Fibroblast of villous mesenchyme (primary cell): ENCODE results near the gene ALAS1. TPM values are rescaled to one million over a fixed set of nuclear protein-coding genes. Genes with fewer than 3 reads are reported as not detected.

Experiments used
- DNase-seq: peaks from one replicate; pipeline ENCODE4 v3.0.0-alpha.2; 2010; ENCODE audit warnings: low read depth
- H3K4me3 ChIP-seq: 2 replicates; pipeline ENCODE4 v1.5.1; 2011; ENCODE audit warnings: low read depth, mild to moderate bottlenecking, low read length
- total RNA-seq: library from RNA; depleted of rRNA; stranded (reverse); fragments of >200 nt; gene quantifications from 2 replicates; pipeline ENCODE4 v1.2.3, GENCODE V29; 2012
- TF ChIP-seq, protein P1 (sequence below): IDR thresholded peaks from 2 replicates; pipeline ENCODE4 v1.5.1; 2012; ENCODE audit warnings: low read depth, mild to moderate bottlenecking, low read length; ENCODE audit not compliant: insufficient read depth

The ALAS1 gene
- total RNA-seq, 1 donor, result 52.2 TPM

DNA sequence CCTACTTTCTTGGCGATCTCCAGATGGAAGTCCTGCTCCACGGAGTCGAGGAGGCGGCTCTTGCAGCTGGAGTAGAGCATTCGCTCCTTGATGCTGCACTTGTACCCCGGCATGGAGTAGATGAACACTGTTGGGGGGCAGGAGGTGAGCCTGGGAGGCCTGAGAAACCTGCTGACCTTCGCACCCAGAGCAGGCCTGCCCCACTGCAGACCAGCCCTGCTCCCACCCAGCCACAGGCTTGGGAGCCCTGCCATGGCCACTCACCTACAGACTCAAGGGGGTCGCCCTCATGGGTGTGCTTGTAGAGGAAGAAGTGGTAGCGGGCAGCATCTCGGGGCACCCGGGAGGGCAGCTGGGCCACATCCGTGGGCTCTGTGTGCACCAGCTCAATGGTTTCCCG lies 31.7 kb downstream of the ALAS1 start:
- TF ChIP-seq, protein P1, sequence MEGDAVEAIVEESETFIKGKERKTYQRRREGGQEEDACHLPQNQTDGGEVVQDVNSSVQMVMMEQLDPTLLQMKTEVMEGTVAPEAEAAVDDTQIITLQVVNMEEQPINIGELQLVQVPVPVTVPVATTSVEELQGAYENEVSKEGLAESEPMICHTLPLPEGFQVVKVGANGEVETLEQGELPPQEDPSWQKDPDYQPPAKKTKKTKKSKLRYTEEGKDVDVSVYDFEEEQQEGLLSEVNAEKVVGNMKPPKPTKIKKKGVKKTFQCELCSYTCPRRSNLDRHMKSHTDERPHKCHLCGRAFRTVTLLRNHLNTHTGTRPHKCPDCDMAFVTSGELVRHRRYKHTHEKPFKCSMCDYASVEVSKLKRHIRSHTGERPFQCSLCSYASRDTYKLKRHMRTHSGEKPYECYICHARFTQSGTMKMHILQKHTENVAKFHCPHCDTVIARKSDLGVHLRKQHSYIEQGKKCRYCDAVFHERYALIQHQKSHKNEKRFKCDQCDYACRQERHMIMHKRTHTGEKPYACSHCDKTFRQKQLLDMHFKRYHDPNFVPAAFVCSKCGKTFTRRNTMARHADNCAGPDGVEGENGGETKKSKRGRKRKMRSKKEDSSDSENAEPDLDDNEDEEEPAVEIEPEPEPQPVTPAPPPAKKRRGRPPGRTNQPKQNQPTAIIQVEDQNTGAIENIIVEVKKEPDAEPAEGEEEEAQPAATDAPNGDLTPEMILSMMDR, result no peak
- DNase-seq, result no peak
- no peak overlapping the region for H3K4me3 ChIP-seq

DNA sequence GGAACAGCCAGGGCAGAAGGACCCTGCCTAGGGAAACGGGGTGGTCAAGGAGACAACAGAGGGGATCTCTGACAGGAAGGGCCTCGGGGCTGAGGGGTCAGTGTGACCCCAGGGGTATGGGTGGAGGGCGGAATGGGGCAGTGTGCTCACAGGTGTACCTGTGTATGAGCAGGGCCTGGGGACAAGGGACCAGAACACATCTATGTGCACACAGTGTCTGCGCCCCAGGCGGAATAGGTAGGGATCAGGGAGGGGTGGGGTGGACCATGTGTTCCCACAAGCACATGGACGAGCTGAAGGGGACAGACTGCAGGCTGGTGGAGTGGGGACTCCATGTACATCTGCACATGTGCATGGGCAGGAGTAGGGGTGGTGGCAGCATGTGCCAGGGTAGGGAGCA lies 32.5 kb downstream of the ALAS1 start:
- H3K4me3 ChIP-seq, result no peak overlapping the region
- DNase-seq, result no peak
- TF ChIP-seq, protein P1, result no peak

DNA sequence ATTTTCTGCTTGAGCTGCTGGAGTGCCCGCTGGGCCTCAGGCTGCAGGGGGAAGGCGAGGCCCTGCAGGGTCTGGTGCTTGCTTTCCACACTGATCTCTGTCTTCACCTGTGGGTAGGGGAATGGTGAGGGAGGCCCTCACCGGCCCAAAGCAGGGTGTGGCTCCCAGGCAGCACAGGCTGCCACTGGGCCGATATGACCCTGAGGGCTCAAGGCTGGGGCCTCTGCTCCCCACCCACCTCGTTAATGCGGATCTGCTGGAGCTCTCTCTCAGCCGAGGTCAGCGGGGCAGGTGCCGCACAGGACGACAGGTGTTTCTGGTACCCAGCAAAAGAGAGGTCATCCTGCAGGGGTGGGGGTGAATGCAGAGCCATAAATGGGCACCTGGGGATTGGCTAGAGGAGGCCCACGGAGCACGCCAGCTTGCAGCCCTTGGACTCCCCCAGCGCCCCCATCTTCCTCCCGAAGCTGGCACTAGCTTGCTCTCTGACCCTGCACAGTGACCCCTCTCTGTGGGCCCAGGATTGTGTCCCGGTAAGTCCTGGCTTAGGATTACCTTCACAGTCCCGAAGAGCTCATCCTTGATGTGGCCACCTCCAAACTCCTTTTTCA lies 33.0 kb downstream of the ALAS1 start:
- no peak for DNase-seq
- TF ChIP-seq, protein P1, result no peak
- no peak overlapping the region for H3K4me3 ChIP-seq

DNA sequence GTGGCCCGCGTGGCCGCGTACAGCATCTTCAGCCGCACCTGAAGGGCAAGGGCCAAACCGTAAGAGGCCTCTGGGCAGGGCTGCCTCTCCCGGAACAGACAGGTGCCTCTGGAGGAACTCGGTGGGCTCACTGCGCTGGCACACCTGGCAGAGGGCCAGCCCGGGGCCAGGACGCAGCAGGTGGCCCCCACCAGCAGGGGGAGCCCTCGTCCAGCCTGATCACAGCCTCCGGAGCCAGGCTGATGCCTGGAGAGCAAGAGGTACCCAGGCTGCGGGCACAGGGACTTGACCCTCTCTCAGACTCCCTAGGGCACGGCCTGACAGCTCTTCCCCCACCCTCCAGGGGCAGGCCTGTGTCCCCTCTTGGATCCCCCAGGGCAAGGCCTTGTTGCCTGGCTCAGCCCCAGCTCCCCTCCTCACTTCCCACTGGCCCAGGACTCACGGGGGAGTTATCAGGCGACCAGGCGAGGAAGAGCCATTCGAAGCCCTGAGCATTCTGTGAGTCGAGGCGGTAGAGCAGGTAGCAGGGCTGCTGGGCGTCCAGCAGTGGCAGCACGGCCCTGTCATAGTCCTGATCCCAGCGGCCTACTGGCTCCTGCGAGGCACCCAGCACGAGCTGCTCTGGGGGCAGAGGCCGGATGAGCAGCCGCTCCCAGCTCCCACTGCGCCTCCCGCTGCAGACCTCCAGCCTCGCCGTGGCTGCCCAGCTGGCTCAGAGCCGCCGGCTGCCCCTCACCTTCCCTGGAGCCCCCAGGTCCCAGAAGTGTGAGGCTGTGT lies 33.7 kb downstream of the ALAS1 start:
- peak; percentile 51 for DNase-seq
- H3K4me3 ChIP-seq, result no peak overlapping the region
- TF ChIP-seq, protein P1, result peak; percentile 81

DNA sequence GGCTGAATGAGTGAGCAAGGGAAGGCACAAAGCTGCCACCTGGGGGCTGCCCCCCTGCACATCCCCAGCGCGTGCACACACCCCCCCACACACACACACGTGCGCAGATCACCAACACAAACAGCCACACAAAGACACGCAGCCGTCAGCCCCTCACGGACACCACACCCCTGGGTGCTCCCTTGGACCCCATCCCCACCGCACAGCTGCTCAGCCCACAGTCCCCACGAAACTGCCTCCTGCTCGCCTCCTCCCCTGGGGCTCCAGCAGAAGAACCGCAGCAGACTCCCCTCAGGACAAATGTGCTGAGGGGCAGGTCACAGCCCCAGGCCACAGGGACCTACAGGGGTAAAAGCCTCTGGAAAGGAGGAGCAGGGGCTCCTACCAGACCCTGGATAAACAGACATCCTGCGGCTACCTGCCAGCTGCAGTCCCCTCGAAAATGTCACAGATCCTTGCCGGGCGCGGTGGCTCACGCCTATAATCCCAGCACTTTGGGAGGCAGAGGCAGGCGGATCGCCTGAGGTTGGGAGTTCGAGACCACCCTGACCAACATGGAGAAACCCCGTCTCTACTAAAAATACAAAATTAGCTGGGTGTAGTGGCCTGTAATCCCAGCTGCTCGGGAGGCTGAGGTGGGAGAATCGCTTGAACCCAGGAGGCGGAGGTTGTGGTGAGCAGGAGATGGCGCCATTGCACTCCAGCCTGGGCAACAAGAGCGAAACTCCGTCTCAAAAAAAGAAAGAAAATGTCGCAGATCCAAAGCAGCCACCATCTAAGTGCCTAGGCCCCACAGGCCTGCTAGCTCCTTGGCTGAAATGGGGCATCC lies 34.5 kb downstream of the ALAS1 start:
- no peak for DNase-seq
- no peak overlapping the region for H3K4me3 ChIP-seq
- TF ChIP-seq, protein P1, result no peak

DNA sequence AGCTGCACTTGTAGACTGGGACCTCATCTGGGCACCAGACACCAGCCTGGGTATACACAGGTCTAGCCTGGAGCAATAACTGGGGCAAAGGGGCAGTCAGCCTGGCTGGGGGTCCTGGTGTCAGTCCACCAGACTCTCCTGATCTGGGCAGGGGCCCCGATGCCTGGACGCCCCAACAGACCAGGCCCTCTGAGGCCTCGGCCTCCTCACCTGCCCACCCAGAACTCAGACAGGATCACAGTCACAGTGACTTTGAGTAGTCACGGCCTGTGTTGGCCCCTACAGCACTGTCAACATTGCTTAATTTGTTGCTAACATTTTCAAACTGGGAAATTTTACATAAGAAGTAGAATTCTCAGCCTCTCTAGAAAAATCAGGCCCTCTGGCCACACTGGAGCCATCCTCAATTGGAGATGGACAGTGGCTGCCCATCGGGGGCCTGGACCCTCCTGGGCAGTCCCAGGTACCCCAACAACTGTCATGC lies 35.2 kb downstream of the ALAS1 start:
- TF ChIP-seq, protein P1, result no peak
- DNase-seq, result no peak
- no peak overlapping the region for H3K4me3 ChIP-seq
